Measurements from ENCODE around the gene AHRR. TPM values are rescaled to one million over a fixed set of nuclear protein-coding genes. Genes with fewer than 3 reads are reported as not detected.

AHRR gene
- total RNA-seq, 6 experiments from 2014 or later, result 0.06 to 0.81 (median 0.43) TPM

DNA sequence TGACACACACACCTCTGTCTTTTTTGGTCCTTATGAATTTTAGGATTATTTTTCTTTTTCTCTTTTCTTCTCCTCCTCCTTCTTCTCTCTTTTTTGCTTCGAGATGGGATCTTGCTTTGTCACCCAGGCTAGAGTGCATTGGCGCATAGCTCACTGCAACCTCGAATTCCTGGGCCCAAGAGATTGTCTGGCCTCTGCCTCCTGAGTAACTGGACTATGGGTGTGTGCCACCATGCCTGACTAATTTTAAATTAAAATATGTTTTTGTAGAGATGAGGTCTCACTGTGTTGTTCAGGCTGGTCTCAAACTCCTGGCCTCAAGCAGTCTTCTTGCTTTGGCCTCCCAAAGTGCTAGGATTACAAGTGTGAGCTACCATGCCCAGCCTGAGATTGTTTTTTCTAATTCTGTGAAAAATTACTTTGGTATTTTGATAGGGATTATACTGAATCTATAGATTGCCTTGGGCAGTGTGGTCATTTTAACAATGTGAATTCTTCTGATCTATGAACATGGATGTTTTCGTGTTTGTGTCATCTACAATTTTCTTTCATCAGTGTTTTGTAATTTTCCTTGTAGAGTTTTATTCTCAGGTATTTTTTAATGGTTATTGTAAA is 7.7 kb downstream of the AHRR start:
- Histone ChIP-seq H3K27me3 (no peaks in the 10 kb centered on the region), H3K4me1 (no peaks in the 10 kb centered on the region), H3K9me3 (no peaks in the 10 kb centered on the region), H3K4me3 (no peak overlapping the region), H3K27ac (no peak overlapping the region), H3K36me3 (no peaks in the 10 kb centered on the region)
- intact Hi-C loops (cut with DNase I), result no loop called here
- WGBS (ENCODE audit: insufficient coverage, low coverage, low lambda C conversion rate, missing lambda C conversion rate), result 57% methylated on average over 4 of the region's 4 CpGs
- ATAC-seq, result no peak
- DNase-seq, result no peak
- TF ChIP-seq CTCF (IDR thresholded peaks at IDR 0.05) (no peak), POLR2A (IDR thresholded peaks at IDR 0.05) (no peak)

- H3K27me3 ChIP-seq, result no peaks in the 10 kb centered on the region
- intact Hi-C loops (cut with DNase I), result no loop called here
- H3K36me3 ChIP-seq, result no peaks in the 10 kb centered on the region
- TF ChIP-seq CTCF (IDR thresholded peaks at IDR 0.05) (no peak), POLR2A (IDR thresholded peaks at IDR 0.05) (no peak)
- H3K9me3 ChIP-seq, result no peaks in the 10 kb centered on the region
- DNase-seq (no peak), ATAC-seq (no peak)
- no peak overlapping the region for H3K27ac ChIP-seq
- 83% methylated on average over 1 of the region's 1 CpG for WGBS (ENCODE audit: insufficient coverage, low coverage, low lambda C conversion rate, missing lambda C conversion rate)
- H3K4me1 ChIP-seq, result no peaks in the 10 kb centered on the region
- no peak overlapping the region for H3K4me3 ChIP-seq
These were observed 8.3 kb downstream of the AHRR start for GRCh38 chr5:329768-330167.

DNA sequence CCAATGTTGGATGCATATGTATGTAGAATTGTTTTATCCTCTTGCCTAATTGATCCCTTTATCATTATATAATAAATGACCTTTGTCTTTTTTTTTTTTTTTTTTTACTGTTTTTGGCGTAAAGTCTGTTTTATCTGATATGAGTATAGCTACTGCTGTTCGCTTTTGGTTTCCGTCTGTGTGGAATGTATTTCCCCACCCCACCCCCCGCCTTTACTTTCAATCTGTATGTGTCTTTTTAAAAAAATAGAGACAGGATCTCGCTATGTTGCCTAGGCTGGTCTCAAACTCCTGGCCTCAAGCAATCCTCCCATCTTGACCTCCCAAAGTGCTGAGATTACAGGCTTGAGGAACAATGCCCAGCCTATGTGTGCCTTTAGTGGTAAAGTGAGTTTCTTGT is 11.3 kb downstream of the AHRR start:
- Histone ChIP-seq H3K36me3 (no peaks in the 10 kb centered on the region), H3K27ac (no peak overlapping the region), H3K27me3 (no peaks in the 10 kb centered on the region), H3K4me1 (no peaks in the 10 kb centered on the region), H3K9me3 (no peaks in the 10 kb centered on the region), H3K4me3 (no peak overlapping the region)
- no peak for TF ChIP-seq POLR2A (IDR thresholded peaks at IDR 0.05)
- TF ChIP-seq CTCF (IDR thresholded peaks at IDR 0.05), result no peak
- WGBS (ENCODE audit: insufficient coverage, low coverage, low lambda C conversion rate, missing lambda C conversion rate), result 68% methylated on average over 5 of the region's 5 CpGs
- ATAC-seq (no peak), DNase-seq (no peak)
- intact Hi-C loops (cut with DNase I), result no loop called here

GRCh38 chr5:333945-334344 is 12.4 kb downstream of the AHRR start:
- Histone ChIP-seq H3K4me1 (no peaks in the 10 kb centered on the region), H3K27me3 (no peaks in the 10 kb centered on the region), H3K4me3 (no peak overlapping the region), H3K27ac (no peak overlapping the region), H3K36me3 (no peaks in the 10 kb centered on the region), H3K9me3 (no peaks in the 10 kb centered on the region)
- TF ChIP-seq POLR2A (IDR thresholded peaks at IDR 0.05) (no peak), CTCF (IDR thresholded peaks at IDR 0.05) (no peak)
- intact Hi-C loops (cut with DNase I), result no loop called here
- no peak for DNase-seq
- 66% methylated on average over 2 of the region's 2 CpGs for WGBS (ENCODE audit: insufficient coverage, low coverage, low lambda C conversion rate, missing lambda C conversion rate)
- no peak for ATAC-seq
